GM19043 (cell line): ENCODE measurements around the gene ASCL4.
A peak's percentile ranks its signal among the peaks of the same experiment; 100 is the strongest.

Source experiments
- ATAC-seq: cut with Tn5 transposase; IDR thresholded peaks from one replicate; pipeline ENCODE4 v1.9.1; 2021; ENCODE audit warnings: low read depth; ENCODE audit not compliant: unreplicated experiment

The ASCL4 gene

GRCh38 chr12:107776171-107776570 is 1.7 kb downstream of the ASCL4 start:
- no peak for ATAC-seq

DNA sequence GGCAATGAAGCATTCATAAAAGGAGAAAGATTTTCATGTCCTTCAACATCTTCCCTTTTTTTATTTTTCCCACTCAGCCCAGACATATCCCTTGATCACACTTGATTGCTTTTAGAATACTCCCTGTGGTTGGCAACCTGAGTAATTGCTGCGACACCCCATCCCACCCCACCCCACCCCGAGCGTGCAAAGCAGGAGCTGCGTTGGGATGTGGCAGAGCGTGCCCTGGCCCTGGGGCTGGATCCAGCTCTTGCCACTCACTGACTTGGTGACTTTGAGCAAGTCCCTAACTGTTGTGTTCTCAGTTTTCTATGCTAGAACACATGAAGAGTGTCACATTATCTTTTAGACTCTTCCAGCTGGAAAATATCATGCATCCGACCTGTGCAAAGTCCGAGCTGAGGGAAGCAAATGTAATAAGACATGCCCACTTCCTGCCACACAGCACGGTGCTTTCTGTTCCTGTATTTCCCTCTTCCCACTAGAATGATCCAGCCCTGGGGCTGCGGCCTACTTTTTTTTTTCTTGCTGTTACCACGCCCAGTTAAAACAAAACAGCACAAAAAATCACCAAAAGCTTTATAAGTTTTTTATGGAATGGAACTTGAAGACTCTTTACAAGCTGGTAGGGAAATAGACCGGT is 4.0 kb downstream of the ASCL4 start:
- no peak for ATAC-seq

DNA sequence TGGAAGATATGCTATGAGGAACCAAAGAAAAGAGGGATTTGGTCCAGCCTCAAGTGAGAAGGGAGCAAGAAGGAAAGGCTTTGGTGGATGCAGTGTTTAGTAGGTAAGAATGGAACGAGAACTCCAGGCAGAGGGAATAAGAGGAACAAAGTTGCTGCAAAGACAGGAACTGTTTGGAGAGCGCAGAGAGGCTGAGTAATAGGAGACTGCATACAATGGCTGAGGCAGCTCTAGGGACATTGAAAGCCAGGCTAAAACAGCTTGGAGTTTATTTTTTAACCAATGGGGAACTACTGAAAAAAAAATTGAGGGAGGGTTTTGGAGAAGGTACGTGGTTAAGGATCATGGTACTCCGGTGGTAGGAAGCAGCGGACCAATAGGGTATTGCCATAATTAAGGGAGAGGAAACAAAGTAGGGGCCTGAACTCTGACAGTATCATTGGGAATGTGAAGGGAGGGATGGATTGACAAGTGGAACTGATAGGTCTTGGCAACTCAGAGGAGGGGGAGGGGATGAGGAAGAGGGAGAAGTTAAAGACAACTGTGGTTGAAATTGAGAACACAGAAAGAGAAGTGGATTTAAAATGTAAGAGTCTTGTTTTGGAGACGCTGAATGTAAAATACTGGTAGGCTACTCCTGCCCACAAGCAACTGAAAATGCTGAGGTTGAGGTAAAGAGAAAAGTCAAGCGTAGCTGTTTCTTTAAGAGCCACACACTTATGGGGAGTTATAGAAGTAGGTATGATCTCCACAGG is 4.8 kb downstream of the ASCL4 start:
- peak; percentile 73 for ATAC-seq

DNA sequence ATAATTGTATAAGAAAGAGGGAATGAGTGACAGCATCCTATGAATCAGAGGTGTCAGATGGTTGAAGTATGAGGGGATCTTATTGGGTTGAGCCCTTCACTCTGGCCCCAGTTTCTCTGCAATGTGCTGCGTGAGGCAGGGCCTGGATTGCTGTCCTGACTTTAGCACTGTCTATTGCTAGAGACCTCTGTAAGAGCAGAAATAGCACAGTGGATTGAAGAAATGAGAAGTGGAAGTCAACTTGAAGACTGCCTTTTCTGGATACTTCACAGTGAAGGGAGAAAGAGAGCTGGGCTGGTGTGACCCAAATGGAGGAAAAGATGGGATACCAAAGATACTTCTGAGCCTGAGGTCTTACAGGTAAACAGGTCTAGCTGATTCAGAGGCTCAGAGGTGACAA is 5.8 kb downstream of the ASCL4 start:
- ATAC-seq, result no peak

GRCh38 chr12:107782067-107782466 is 7.6 kb downstream of the ASCL4 start:
- no peak for ATAC-seq

GRCh38 chr12:107783406-107784376 is 9.2 kb downstream of the ASCL4 start:
- ATAC-seq, result peak; percentile 47

GRCh38 chr12:107788281-107788680 is 13.8 kb downstream of the ASCL4 start:
- no peak for ATAC-seq

GRCh38 chr12:107788690-107789458 is 14.4 kb downstream of the ASCL4 start:
- ATAC-seq, result no peak

DNA sequence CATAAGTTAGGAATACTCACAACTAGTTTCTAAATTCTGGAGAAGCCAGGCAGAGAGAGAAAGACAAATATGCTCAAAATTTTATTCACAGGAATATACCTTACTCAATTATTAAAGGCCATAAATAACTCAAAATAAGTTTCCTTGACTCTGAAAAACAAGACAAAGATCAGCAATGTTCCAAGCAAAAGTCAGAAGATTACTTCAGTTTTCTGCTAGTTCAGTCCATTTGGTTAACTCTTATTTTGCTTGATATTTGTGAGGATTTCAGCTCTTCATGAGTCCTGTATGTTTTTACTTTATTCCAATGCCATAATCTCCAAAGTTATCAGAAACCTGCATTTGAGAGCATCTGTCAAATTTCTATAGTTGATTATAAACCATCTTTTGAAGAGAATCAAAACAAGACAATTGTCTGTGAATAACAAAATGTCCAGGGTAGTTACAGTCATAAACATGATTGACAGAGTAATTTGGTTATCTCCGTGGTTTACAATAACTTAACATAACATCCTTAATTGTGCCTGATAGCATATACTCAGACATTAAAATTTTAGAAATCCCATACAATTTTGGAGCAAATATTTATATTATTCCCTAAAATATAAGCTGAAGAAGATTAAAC is 17.1 kb downstream of the ASCL4 start:
- no peak for ATAC-seq

DNA sequence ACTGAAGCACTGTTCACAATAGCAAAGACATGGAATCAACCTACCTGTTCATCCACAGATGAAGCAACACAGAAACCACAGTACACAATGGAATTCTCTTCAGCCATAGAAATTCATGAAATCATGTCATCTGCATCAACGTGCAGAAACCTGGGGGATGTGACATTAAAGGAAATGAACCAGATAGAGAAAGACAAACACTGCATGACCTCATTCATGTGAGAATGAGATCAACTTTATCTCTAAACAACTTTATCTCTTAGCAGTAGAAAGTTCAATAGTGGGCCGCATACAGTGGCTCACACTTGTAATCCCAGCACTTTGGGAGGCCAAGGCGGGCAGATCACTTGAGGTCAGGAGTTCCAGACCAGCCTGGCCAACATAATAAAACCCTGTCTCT is 19.9 kb downstream of the ASCL4 start:
- ATAC-seq, result no peak

- no peak for ATAC-seq
These were observed 24.1 kb downstream of the ASCL4 start for GRCh38 chr12:107798580-107798979.

DNA sequence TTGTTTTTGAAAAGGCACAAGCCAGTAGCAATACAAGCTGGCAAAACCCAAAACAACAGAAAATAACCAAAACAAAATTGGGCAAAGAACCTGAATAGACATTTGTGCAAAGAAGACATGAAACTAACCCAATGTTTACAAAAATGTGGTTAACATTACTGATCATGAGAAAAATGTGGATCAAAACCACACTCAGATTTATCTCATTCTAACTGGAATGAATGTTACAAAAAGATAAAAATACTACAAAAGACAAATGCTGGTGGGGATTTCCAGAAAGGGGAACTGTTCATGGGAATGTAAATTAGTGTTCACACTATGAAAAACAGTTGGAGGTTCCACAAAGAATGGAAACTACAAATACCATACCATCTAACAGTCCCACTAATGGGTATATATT is 26.6 kb downstream of the ASCL4 start:
- no peak for ATAC-seq

DNA sequence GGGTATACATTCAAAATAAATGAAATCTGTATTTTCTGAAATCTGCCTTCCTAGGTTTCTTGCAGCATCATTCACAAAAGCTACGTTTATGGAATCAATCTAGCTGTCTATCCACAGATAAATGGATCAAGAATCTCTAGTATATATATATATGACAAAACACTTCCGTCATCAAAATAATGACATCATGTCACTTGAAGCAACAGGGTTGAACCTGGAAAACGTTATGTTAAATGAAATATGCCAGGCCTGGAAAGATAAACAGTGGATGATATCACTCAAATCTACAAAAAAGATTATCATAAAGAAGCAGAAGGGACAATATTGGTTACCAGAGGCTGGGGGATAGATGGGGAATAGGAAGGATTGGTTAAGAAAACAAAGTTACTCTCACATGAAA is 28.6 kb downstream of the ASCL4 start:
- no peak for ATAC-seq

DNA sequence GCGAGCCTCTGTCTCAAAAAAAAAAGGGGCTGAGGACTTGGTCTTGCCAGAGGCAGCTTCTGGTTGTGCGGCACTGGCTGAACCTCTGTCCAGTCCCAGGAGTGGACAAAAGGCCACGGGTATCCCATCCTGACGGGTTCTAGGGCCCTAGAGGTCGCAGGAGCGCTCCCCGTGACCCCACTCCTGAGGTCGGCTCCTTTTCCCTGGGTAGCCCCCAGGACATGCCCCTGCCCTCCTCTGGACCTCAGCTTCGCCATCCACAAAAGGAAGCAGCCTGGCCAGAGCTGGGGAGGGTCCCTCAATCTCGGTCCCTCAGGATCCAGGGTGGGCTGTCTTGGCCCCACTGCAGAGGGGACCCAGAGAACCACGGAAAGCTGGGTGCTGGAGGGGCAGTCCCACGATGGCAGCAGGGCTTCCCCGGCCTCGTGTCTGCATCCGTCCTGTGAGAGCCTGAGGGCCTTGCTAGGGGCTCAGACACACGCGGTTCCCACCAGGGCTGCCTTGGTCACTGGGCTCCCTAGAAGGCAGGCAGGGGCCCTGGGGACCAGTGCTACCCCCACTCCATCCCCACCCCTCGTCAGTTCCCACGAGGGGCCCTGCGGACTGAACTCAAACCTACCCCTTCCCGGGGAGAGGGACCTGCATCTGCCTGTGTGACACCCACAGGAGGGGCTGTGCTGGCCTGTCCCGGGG is 31.1 kb downstream of the ASCL4 start:
- ATAC-seq, result no peak

DNA sequence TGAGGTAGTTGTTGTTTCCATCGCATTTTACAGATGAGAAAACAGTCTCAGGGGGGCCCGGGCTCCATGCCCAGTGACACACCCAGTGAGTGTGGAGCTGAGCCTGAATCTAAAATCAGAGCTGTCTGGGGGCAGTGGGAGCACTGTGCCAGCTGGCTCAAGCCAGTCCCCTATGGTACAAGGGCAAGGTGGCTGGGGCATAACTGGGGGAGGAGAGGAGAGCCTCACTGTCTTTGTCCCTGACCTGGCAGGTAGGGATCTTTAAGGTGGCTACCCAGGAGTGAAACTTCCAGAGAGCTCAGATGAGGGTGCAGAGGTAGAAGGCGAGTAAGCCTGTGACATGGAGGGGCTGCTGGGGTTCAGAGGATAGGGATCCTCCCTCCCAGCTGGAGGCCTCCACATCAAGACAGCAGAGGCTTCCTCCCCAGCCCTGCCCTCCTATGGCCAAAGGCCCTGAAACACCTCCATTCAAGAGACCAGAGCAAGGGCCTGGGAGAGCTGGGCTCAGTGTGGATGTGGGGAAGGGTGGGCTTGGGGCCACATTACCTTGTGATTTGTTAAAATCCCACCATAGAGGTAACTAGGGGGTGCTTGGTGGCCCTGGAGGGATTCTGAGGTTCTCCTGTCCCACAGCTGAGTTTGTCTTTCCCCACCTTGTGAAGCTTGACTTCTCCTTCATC is 33.1 kb downstream of the ASCL4 start:
- no peak for ATAC-seq

GRCh38 chr12:107817250-107817649 is 42.7 kb downstream of the ASCL4 start:
- no peak for ATAC-seq

DNA sequence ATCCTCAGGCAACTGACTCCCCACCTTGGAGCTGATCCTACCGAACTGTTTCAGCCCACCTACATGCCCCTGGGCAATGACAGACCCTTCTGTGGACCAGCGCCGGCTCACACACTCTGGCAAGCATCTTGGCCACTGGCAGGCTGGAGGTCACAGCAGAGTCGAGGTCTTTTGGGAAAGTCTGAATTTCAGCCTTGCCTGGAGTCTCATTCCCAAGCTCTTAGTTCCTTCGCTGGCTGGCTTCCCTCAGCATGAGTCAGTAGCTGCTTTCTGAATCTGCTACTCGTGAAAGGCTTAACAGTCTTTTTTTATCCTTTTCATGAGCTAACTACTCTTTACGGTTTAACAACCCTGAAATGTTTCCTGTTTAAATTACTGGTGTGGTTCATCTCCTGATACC is 44.5 kb downstream of the ASCL4 start:
- no peak for ATAC-seq

DNA sequence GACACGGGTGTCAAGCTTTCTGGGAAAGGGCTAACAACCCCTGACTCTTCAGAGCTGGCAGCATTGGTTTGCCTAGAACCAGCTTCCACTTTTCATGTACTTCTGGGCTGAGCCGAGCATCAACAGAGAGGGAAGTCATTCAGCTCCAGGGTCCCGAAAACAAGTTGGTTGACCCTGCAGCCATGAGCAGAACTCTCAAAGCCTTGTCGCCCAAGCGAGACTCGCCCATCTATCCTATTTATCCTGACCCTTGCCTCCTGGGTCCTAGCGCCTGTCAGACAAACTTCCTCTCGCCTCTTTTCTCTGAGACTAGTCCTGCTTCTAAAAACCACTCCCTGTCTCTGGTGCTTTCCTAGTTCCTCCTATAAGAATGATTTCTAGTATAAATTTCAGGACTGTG is 47.9 kb downstream of the ASCL4 start:
- no peak for ATAC-seq
